Glomerular endothelial cell (primary cell): ENCODE results near the gene MAP3K8. TPM values are rescaled to one million over a fixed set of nuclear protein-coding genes. Genes with fewer than 3 reads are reported as not detected.

Source experiments
- DNase-seq: peaks from one replicate; pipeline ENCODE4 v3.0.0-alpha.2; 2011; ENCODE audit warnings: low read depth, low spot score; ENCODE audit errors: extremely low read depth
- total RNA-seq: library from RNA; depleted of rRNA; stranded (reverse); fragments of >200 nt; gene quantifications from 2 replicates; pipeline ENCODE4 v1.2.3, GENCODE V29; 2015

The MAP3K8 gene
- total RNA-seq, 1 donor from 2014 or later = 5.0 TPM

- no peak for DNase-seq
Measured at GRCh38 chr10:30510932-30511700, 77.1 kb downstream of the MAP3K8 start.

Other genes starting within 250 kb of the MAP3K8 start
- 14.8 and 15.4 TPM in 2 replicates for gene MTPAP, start 84.9 kb upstream of the MAP3K8 start, total RNA-seq
- not detected in 2 replicates for gene LYZL2, start 195.6 kb downstream of the MAP3K8 start, total RNA-seq